Central memory CD8-positive, alpha-beta T cell (primary cell): Measurements from ENCODE around the gene GULP1.
"Not testable (repeated sequence)": the region's sequence is repeated elsewhere in the genome, so short reads cannot be mapped to it uniquely, and the experiment has no call there.

ENCODE experiments used
- ATAC-seq: fragments of 150-1000 bp; cut with Tn5 transposase; replicated peaks from 2 replicates; pipeline ENCODE4 v1.10.0; 2022; ENCODE audit warnings: mild to moderate bottlenecking, moderate FRiP score, moderate number of reproducible peaks; ENCODE audit not compliant: poor library complexity, severe bottlenecking; ENCODE audit errors: extremely low read depth
- DNase-seq, 2 donors: peaks; one replicate each; pipeline ENCODE4 v3.0.0; 2021; ENCODE audit warnings: low spot score in 2 of 2
- H3K27ac Mint-ChIP-seq: one replicate; pipeline ENCODE4 v1.8.0; 2022; ENCODE audit warnings: low read depth, mild to moderate bottlenecking, moderate library complexity, mixed read lengths
- H3K27me3 Mint-ChIP-seq: one replicate; pipeline ENCODE4 v1.8.0; 2022; ENCODE audit warnings: mixed read lengths
- H3K36me3 Mint-ChIP-seq: one replicate; pipeline ENCODE4 v1.8.0; 2022; ENCODE audit warnings: mild to moderate bottlenecking, moderate library complexity, mixed read lengths; ENCODE audit not compliant: insufficient read depth
- H3K4me1 Mint-ChIP-seq: one replicate; pipeline ENCODE4 v1.8.0; 2022; ENCODE audit warnings: mixed read lengths
- H3K4me3 Mint-ChIP-seq: one replicate; pipeline ENCODE4 v1.8.0; 2022; ENCODE audit warnings: mild to moderate bottlenecking, moderate library complexity, mixed read lengths
- H3K9me3 Mint-ChIP-seq: one replicate; pipeline ENCODE4 v1.8.0; 2022; ENCODE audit warnings: mixed read lengths

Gene GULP1

GRCh38 chr2:188277786-188278185, 13.9 kb upstream of the GULP1 start:
- ATAC-seq = no peak
- no peaks in the 10 kb centered on the region for H3K4me1 Mint-ChIP-seq

GRCh38 chr2:188278388-188279092, 13.1 kb upstream of the GULP1 start:
- Mint-ChIP-seq H3K27me3 (no peaks in the 10 kb centered on the region), H3K4me1 (no peaks in the 10 kb centered on the region), H3K36me3 (no peaks in the 10 kb centered on the region), H3K27ac (no peak overlapping the region), H3K4me3 (no peak overlapping the region), H3K9me3 (peaks cover 22% of the 10 kb centered on the region)
- ATAC-seq (no peak), DNase-seq (no peak)

More at GRCh38 chr2:188277786-188278185, 13.9 kb upstream of the GULP1 start:
- no peak overlapping the region for H3K4me3 Mint-ChIP-seq
- no peak for DNase-seq
- H3K36me3 Mint-ChIP-seq = no peaks in the 10 kb centered on the region
- no peak overlapping the region for H3K27ac Mint-ChIP-seq
- H3K27me3 Mint-ChIP-seq = no peaks in the 10 kb centered on the region
- H3K9me3 Mint-ChIP-seq = peaks cover 26% of the 10 kb centered on the region

- no peaks in the 10 kb centered on the region for H3K36me3 Mint-ChIP-seq
- DNase-seq (no peak), ATAC-seq (no peak)
- no peak overlapping the region for H3K4me3 Mint-ChIP-seq
- no peak overlapping the region for H3K27ac Mint-ChIP-seq
- H3K9me3 Mint-ChIP-seq = peaks cover 22% of the 10 kb centered on the region
- no peaks in the 10 kb centered on the region for H3K27me3 Mint-ChIP-seq
- no peaks in the 10 kb centered on the region for H3K4me1 Mint-ChIP-seq
Measured at GRCh38 chr2:188279093-188279445, 12.6 kb upstream of the GULP1 start.

GRCh38 chr2:188280811-188281222, 10.9 kb upstream of the GULP1 start:
- Mint-ChIP-seq H3K36me3 (no peaks in the 10 kb centered on the region), H3K9me3 (peaks cover 11% of the 10 kb centered on the region), H3K4me1 (no peaks in the 10 kb centered on the region), H3K27ac (no peak overlapping the region), H3K4me3 (no peak overlapping the region), H3K27me3 (no peaks in the 10 kb centered on the region)
- DNase-seq = no peak
- no peak for ATAC-seq

GRCh38 chr2:188282907-188283306, 8.8 kb upstream of the GULP1 start:
- Mint-ChIP-seq H3K4me1 (no peaks in the 10 kb centered on the region), H3K27me3 (no peaks in the 10 kb centered on the region), H3K4me3 (no peak overlapping the region), H3K27ac (no peak overlapping the region), H3K9me3 (peaks cover 11% of the 10 kb centered on the region), H3K36me3 (no peaks in the 10 kb centered on the region)
- DNase-seq = no peak
- no peak for ATAC-seq

- DNase-seq, H3K4me3 Mint-ChIP-seq, H3K27me3 Mint-ChIP-seq, H3K36me3 Mint-ChIP-seq, H3K4me1 Mint-ChIP-seq, H3K27ac Mint-ChIP-seq, ATAC-seq: not testable (repeated sequence)
- H3K9me3 Mint-ChIP-seq = peaks cover 11% of the 10 kb centered on the region
Measured at GRCh38 chr2:188284251-188284650, 7.4 kb upstream of the GULP1 start.

- Mint-ChIP-seq H3K9me3 (peaks cover 11% of the 10 kb centered on the region), H3K27ac (no peak overlapping the region), H3K27me3 (no peaks in the 10 kb centered on the region), H3K36me3 (no peaks in the 10 kb centered on the region), H3K4me1 (no peaks in the 10 kb centered on the region), H3K4me3 (no peak overlapping the region)
- DNase-seq (no peak), ATAC-seq (no peak)
Measured at GRCh38 chr2:188285049-188285448, 6.6 kb upstream of the GULP1 start.

GRCh38 chr2:188285774-188286173, 5.9 kb upstream of the GULP1 start:
- Mint-ChIP-seq H3K27me3 (peaks cover 1% of the 10 kb centered on the region), H3K9me3 (peaks cover 9% of the 10 kb centered on the region), H3K4me3 (no peak overlapping the region), H3K36me3 (no peaks in the 10 kb centered on the region), H3K4me1 (no peaks in the 10 kb centered on the region), H3K27ac (no peak overlapping the region)
- DNase-seq (no peak), ATAC-seq (no peak)

- no peak overlapping the region for H3K4me3 Mint-ChIP-seq
- no peaks in the 10 kb centered on the region for H3K4me1 Mint-ChIP-seq
- H3K27ac Mint-ChIP-seq = no peak overlapping the region
- no peaks in the 10 kb centered on the region for H3K36me3 Mint-ChIP-seq
- DNase-seq = no peak
- ATAC-seq = no peak
- H3K9me3 Mint-ChIP-seq = no peaks in the 10 kb centered on the region
- H3K27me3 Mint-ChIP-seq = peaks cover 29% of the 10 kb centered on the region
Measured at GRCh38 chr2:188291142-188291616, 495 bp upstream of the GULP1 start.

- ATAC-seq (no peak), DNase-seq (no peak)
- H3K36me3 Mint-ChIP-seq = no peaks in the 10 kb centered on the region
- H3K9me3 Mint-ChIP-seq = no peaks in the 10 kb centered on the region
- no peak overlapping the region for H3K4me3 Mint-ChIP-seq
- H3K27me3 Mint-ChIP-seq = peaks cover 29% of the 10 kb centered on the region
- no peak overlapping the region for H3K27ac Mint-ChIP-seq
- H3K4me1 Mint-ChIP-seq = no peaks in the 10 kb centered on the region
Measured at GRCh38 chr2:188292348-188293239, 920 bp downstream of the GULP1 start.

- H3K4me3 Mint-ChIP-seq = no peak overlapping the region
- H3K27me3 Mint-ChIP-seq = peaks cover 29% of the 10 kb centered on the region
- no peaks in the 10 kb centered on the region for H3K4me1 Mint-ChIP-seq
- no peaks in the 10 kb centered on the region for H3K36me3 Mint-ChIP-seq
- no peaks in the 10 kb centered on the region for H3K9me3 Mint-ChIP-seq
- ATAC-seq (no peak), DNase-seq (no peak)
- H3K27ac Mint-ChIP-seq = no peak overlapping the region
Measured at GRCh38 chr2:188293601-188294351, 2.1 kb downstream of the GULP1 start.

- ATAC-seq = no peak
- H3K4me1 Mint-ChIP-seq = no peaks in the 10 kb centered on the region
Measured at GRCh38 chr2:188294352-188294926, 2.8 kb downstream of the GULP1 start.

More at GRCh38 chr2:188294352-188294926, 2.8 kb downstream of the GULP1 start:
- DNase-seq = no peak
- H3K27ac Mint-ChIP-seq = no peak overlapping the region
- H3K36me3 Mint-ChIP-seq = no peaks in the 10 kb centered on the region
- no peaks in the 10 kb centered on the region for H3K9me3 Mint-ChIP-seq
- H3K27me3 Mint-ChIP-seq = peaks cover 29% of the 10 kb centered on the region
- H3K4me3 Mint-ChIP-seq = no peak overlapping the region
